ENCODE data around the gene PLK5.

PLK5 gene

DNA sequence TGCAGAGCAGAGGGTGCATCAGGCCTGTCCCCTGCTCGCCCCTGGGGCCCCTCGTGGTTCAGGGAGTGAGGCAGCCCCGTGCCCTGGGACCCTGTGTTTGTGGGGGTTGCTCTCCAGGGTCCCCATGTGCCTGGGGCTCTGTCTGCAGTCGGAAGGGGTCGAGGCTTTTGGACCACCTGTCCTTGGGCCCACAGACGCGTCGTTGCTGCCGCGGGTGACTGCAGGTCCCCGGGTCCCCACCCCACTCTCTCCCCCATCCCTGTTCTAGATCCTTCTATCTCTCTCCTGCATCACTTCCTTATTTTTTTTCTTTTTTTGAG is 35.6 kb upstream of the PLK5 start:
- Histone ChIP-seq H3K79me2 (no peaks in the 10 kb centered on the region), H3K4me2 (ENCODE audit: low read length) (no peak overlapping the region), H3K36me3 (ENCODE audit: control insufficient read depth, insufficient read depth, low read length) (no peaks in the 10 kb centered on the region), H3K9ac (no peak overlapping the region), H3K4me3 (ENCODE audit: low read depth, low read length) (no peak overlapping the region), H2AFZ (no peak overlapping the region), H3K9me3 (ENCODE audit: control insufficient read depth, low read length) (no peaks in the 10 kb centered on the region), H3K4me1 (peaks cover 3% of the 10 kb centered on the region), H3K27ac (no peak overlapping the region), H3K27me3 (ENCODE audit: control insufficient read depth, insufficient read depth, low read length) (no peaks in the 10 kb centered on the region)
- TF ChIP-seq, protein P1, sequence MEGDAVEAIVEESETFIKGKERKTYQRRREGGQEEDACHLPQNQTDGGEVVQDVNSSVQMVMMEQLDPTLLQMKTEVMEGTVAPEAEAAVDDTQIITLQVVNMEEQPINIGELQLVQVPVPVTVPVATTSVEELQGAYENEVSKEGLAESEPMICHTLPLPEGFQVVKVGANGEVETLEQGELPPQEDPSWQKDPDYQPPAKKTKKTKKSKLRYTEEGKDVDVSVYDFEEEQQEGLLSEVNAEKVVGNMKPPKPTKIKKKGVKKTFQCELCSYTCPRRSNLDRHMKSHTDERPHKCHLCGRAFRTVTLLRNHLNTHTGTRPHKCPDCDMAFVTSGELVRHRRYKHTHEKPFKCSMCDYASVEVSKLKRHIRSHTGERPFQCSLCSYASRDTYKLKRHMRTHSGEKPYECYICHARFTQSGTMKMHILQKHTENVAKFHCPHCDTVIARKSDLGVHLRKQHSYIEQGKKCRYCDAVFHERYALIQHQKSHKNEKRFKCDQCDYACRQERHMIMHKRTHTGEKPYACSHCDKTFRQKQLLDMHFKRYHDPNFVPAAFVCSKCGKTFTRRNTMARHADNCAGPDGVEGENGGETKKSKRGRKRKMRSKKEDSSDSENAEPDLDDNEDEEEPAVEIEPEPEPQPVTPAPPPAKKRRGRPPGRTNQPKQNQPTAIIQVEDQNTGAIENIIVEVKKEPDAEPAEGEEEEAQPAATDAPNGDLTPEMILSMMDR (IDR thresholded peaks at IDR 0.05): no peak

- peak overlapping the region; percentile 76 for H3K4me3 ChIP-seq (ENCODE audit: low read depth, low read length)
- H3K27ac ChIP-seq: peak overlapping the region; percentile 45
- no peaks in the 10 kb centered on the region for H3K27me3 ChIP-seq (ENCODE audit: control insufficient read depth, insufficient read depth, low read length)
- no peaks in the 10 kb centered on the region for H3K9me3 ChIP-seq (ENCODE audit: control insufficient read depth, low read length)
- H3K4me1 ChIP-seq: peaks cover 3% of the 10 kb centered on the region
- TF ChIP-seq, protein P1 (IDR thresholded peaks at IDR 0.05): no peak
- H3K9ac ChIP-seq: peak overlapping the region; percentile 77
- H3K79me2 ChIP-seq: no peaks in the 10 kb centered on the region
- H3K4me2 ChIP-seq (ENCODE audit: low read length): peak overlapping the region; percentile 95
- H2AFZ ChIP-seq: peak overlapping the region; percentile 99
- H3K36me3 ChIP-seq (ENCODE audit: control insufficient read depth, insufficient read depth, low read length): no peaks in the 10 kb centered on the region
These were observed 34.2 kb upstream of the PLK5 start for GRCh38 chr19:1489463-1490310.

- Histone ChIP-seq H3K4me1 (peaks cover 3% of the 10 kb centered on the region), H2AFZ (peak within 1 kb of the TSS; percentile 99), H3K27ac (peak within 1 kb of the TSS; percentile 45), H3K9ac (peak within 1 kb of the TSS; percentile 77), H3K4me3 (ENCODE audit: low read depth, low read length) (peak within 1 kb of the TSS; percentile 76), H3K36me3 (ENCODE audit: control insufficient read depth, insufficient read depth, low read length) (no peaks in the 10 kb centered on the region), H3K4me2 (ENCODE audit: low read length) (peak within 1 kb of the TSS; percentile 95), H3K27me3 (ENCODE audit: control insufficient read depth, insufficient read depth, low read length) (no peaks in the 10 kb centered on the region), H3K79me2 (no peaks in the 10 kb centered on the region), H3K9me3 (ENCODE audit: control insufficient read depth, low read length) (no peaks in the 10 kb centered on the region)
- TF ChIP-seq, protein P1 (IDR thresholded peaks at IDR 0.05): no peak
These were observed 33.4 kb upstream of the PLK5 start, which contains the start of gene PCSK4 for GRCh38 chr19:1490311-1491113. Gene PCSK4 (minus strand): TSS chr19:1490350. CDS start chr19:1490346, 4 bp downstream.

DNA sequence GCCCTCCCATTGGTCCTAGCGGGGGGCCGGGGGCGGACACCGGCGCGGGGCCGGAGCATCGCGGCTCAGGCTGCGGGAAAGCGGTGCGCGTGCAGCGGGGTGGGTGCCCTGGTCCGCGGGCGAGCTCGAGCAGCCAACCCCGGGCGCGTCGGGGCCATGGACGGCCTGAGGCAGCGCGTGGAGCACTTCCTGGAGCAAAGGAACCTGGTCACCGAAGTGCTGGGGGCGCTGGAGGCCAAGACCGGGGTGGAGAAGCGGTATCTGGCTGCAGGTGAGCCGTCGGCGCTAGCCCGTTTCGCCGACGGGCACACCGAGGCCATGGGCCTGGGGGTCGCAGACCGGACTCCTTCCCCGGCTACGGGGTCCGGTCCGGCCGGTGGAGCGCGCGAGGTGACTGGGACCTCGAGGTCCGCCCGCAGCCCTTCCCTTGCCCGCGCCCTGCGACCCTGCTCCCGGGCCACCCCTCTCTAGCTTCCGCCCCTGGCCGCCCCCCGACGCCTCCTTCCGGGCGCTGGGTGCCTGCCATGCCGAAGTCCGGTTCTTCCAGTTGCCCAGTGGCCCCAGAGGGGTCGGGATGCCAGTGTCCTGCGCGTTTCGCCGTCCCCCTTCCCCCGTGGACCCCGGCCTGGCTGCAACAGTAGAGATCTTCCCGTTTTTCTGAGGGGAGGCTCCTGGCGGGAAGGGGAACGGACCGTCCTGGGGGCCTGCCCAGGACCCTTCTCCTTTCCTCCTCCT is 32.6 kb upstream of the PLK5 start, which contains the start of gene REEP6:
TSS of gene REEP6 (plus strand) at position 68 of the 735 bp plus-strand sequence. CDS start at position 157, 89 bp downstream.
- Histone ChIP-seq H3K27ac (peak within 1 kb of the TSS; percentile 45), H3K4me1 (peaks cover 3% of the 10 kb centered on the region), H3K4me3 (ENCODE audit: low read depth, low read length) (peak within 1 kb of the TSS; percentile 76), H3K27me3 (ENCODE audit: control insufficient read depth, insufficient read depth, low read length) (no peaks in the 10 kb centered on the region), H2AFZ (peak within 1 kb of the TSS; percentile 99), H3K4me2 (ENCODE audit: low read length) (peak within 1 kb of the TSS; percentile 95), H3K79me2 (no peaks in the 10 kb centered on the region), H3K36me3 (ENCODE audit: control insufficient read depth, insufficient read depth, low read length) (no peaks in the 10 kb centered on the region), H3K9ac (peak within 1 kb of the TSS; percentile 77), H3K9me3 (ENCODE audit: control insufficient read depth, low read length) (no peaks in the 10 kb centered on the region)
- TF ChIP-seq, protein P1 (IDR thresholded peaks at IDR 0.05): no peak
